ENCODE measurements around the gene OR2A1.
"Not testable (repeated sequence)": the region's sequence is repeated elsewhere in the genome, so short reads cannot be mapped to it uniquely, and the experiment has no call there.

OR2A1 gene

GRCh38 chr7:144367250-144367649, 55.0 kb downstream of the OR2A1 start:
- H2AFZ ChIP-seq (ENCODE audit: low read depth, low read length); H3K79me2 ChIP-seq (ENCODE audit: insufficient read depth, low read length); ATAC-seq (ENCODE audit: insufficient read depth, low read depth); H3K27ac ChIP-seq (ENCODE audit: low read length); H3K27me3 ChIP-seq (ENCODE audit: insufficient read depth, low read length, poor library complexity); H3K9ac ChIP-seq (ENCODE audit: low read depth, low read length); H3K9me3 ChIP-seq (ENCODE audit: insufficient read depth, low read length, severe bottlenecking); H3K4me2 ChIP-seq (ENCODE audit: insufficient read depth, low read length); H3K4me3 ChIP-seq (ENCODE audit: low read depth in 1 of 2, low read length in 2 of 2); H4K20me1 ChIP-seq (ENCODE audit: insufficient read depth, low read length); H3K4me1 ChIP-seq (ENCODE audit: insufficient read depth, low read length); DNase-seq; H3K36me3 ChIP-seq (ENCODE audit: insufficient read depth, low read length): not testable (repeated sequence)

- H3K9me3 ChIP-seq (ENCODE audit: insufficient read depth, low read length, severe bottlenecking); H3K4me3 ChIP-seq (ENCODE audit: low read depth in 1 of 2, low read length in 2 of 2); H3K27me3 ChIP-seq (ENCODE audit: insufficient read depth, low read length, poor library complexity); H3K4me2 ChIP-seq (ENCODE audit: insufficient read depth, low read length); H3K4me1 ChIP-seq (ENCODE audit: insufficient read depth, low read length); H3K27ac ChIP-seq (ENCODE audit: low read length); DNase-seq; ATAC-seq (ENCODE audit: insufficient read depth, low read depth); H2AFZ ChIP-seq (ENCODE audit: low read depth, low read length); H3K9ac ChIP-seq (ENCODE audit: low read depth, low read length); H4K20me1 ChIP-seq (ENCODE audit: insufficient read depth, low read length); H3K36me3 ChIP-seq (ENCODE audit: insufficient read depth, low read length); H3K79me2 ChIP-seq (ENCODE audit: insufficient read depth, low read length): not testable (repeated sequence)
Measured at GRCh38 chr7:144369221-144369620, 57.0 kb downstream of the OR2A1 start.

All from DND-41 (cell line).